Measurements from ENCODE around the gene RELL1.

Gene RELL1, protein sequence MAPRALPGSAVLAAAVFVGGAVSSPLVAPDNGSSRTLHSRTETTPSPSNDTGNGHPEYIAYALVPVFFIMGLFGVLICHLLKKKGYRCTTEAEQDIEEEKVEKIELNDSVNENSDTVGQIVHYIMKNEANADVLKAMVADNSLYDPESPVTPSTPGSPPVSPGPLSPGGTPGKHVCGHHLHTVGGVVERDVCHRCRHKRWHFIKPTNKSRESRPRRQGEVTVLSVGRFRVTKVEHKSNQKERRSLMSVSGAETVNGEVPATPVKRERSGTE

DNA sequence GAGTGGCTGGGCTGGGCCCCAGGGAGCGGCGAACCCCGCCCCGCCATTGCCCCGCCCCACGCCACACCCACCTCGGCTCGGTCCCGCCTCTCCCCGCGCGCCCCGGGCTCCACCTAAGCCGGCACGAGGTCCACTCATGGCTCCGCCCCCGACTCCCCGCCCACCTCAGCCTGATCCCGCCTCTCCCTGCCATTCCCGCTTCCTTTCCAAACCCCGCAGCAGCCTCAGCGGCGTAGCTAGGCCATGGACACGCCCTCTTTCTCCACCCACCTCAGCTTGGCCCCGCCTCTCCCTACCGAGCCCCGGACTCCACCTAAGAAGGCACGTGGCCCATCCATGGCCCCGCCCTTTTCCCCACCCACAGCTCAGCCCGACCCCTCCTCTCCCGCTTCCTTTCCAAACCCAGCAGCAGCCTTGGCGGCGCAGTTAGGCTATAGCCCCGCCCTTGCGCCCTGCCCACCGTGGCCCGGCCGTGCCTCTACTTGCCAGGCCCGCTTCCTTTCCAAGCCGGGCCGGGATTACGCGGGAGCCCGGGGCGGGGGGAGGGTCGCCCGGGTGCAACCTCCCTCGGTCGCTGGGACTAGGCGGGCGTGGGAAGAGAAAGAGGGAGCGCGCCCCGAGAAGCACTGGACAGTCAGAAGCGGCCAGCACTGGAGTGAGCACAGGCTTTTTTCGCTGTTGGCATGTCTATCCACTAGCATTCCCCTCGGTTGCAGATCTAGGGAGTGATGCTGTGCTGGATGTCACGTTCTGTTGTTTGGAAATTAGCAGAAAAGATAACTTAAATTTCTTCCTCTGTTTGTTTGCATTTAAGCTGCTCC, at the start of gene RELL1:
RELL1 (minus strand) TSS at position 4 of the 821 bp plus-strand sequence. CDS start 89 bp downstream, outside the sequence.
- DNase-seq (ENCODE audit: low read depth in 3 of 3), result peak; percentile 98 to 100 (median 99)

DNA sequence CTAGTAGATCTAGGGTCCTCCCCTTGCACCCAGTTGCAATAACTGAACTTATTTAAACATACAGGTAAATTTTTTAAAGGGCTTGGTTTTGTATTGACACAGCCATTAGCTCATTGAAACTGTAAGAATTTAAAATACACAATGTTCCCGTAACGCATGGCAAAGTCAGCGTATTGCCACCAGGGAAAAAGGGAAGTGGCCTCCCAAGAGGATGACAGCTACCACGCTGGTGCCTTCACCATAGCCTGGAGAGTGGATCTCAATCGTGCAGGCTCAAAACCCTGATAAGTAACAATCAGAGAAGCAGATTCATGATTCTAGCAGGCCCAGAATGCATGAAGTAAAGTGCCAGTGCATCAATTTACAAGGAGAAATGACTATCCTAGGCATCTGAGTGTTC, 49.4 kb upstream of the RELL1 start:
- no peak for DNase-seq (ENCODE audit: low read depth in 3 of 3)

DNA sequence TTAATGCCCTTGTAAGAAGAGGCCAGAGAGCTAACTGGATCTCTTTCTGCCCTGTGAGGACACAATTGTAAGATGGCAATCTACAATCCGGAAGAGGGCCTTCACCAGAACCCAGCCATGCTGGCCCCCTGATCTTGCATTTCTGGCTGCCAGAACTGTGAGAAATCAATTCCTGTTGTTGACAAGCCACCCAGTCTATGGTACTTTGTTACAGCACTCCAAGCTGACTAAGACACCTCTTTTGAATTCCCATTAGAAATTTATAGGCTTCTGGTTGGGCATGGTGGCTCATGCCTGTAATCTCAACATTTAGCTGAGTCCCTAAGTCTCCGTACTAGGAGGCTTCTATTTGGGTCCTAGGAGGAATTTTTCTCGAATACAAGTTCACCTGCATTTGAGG, 48.8 kb upstream of the RELL1 start:
- no peak for DNase-seq (ENCODE audit: low read depth in 3 of 3)

DNA sequence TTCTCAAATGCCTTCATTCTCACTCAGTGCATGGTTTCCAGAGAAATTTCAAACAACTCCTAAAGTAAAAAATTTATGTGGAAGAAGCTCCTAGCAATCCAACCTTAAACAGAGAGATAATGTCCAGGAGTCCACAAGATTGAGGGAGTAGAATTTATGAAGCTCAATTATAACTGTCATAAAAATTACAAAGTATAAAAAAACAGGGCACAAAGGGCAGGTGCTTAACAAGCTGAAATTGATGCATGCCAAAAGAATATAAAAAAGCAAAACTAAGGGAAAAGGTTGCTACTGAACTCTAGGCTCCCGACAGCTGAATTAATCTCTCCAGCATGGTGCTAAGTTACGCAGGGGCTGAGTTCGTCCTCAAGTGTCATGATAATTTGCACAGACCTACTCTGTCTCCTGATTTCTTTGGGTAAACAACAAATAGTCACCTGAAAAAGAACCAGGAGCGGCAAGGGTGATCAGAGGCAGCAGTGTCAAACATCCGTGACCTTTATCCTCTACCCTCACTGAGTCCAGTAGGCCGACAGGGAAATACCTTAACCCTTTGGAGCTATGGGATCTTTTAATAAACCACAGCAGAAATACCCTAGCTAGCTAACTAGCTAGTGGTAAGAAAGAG, 47.2 kb upstream of the RELL1 start:
- DNase-seq (ENCODE audit: low read depth in 3 of 3), result no peak

DNA sequence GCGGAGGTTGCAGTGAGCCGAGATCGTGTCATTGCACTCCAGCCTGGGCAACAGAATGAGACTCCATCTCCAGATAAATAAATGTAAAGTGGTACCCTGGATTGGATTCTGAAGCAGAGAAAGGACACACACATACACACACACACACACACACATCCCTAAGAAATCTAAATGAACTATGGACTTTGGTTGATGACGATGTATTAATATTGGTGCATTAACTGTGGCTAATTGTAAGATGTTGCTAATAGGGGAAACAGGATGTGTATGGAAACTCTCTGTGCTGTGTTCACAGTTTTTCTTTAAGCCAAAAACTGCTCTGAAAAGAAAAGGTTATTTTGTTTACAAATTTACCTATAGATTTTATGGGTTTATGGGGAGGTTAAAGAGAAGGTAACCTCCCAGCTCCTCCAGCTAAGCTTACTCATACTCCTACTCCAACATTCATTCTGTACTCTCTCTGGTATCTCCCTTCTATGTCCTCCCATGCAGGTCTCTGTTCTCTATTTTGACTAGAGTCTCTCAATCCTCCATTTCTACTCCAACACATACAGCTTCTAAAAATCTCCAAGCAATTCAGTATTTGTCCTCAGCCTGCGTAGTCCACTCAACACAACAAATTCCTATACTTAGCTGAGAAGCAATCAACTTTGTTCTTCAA, 46.5 kb upstream of the RELL1 start:
- no peak for DNase-seq (ENCODE audit: low read depth in 3 of 3)

DNA sequence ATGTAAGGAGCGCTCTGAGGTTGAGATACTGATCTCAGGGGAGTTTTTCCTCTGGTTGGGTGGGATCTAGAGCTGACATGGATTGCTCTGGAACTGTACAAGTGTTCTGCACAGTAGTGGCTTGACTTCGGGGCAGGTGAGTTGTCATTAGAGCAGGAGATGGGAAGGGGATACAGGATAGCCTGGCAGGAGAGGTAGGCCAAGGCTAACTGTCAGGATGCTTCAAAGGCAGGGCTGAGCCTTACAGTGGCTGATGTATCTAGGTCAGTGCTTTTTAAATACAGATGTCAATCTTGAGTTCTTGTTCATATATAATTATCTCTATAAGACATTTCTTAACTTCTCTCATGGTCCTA, 43.5 kb upstream of the RELL1 start:
- DNase-seq (ENCODE audit: low read depth in 3 of 3), result no peak

DNA sequence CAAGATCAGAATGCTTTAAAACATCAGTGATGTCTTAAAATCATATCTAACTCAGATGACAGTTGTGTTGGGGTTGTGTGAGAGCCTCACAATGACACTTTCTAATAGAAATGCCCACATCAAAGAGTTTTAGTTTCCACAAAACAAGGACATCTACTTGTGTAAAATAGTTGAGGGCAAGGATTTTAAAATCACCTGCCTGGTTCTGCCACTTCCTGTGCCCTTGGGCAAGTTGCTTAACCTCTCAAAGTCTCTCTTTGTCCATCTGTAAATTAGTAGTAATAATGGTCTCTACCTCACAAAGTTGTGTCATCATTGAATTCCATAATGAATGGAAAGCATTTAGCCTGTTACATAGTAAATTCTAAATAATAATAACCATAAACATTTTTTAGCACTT, 41.9 kb upstream of the RELL1 start:
- DNase-seq (ENCODE audit: low read depth in 3 of 3), result no peak

DNA sequence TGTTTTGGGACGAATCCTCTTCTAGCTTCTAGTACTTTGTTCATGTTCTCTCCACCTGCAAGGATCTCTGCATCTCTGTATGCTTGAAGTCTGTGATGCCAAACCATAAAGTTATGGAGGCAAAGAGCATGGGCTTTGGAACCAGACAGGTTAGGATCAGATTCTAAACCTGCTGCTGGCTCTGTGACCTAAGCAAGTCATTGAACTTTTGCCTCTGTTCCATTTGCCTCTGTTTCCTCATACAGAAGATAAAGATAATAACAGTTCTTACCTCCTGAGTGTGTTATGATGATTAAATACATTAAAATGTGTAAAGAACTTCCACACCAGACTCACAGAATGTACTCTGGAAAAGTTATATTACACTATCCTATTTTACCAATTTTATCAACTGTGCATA, 41.5 kb upstream of the RELL1 start:
- DNase-seq (ENCODE audit: low read depth in 3 of 3), result no peak

DNA sequence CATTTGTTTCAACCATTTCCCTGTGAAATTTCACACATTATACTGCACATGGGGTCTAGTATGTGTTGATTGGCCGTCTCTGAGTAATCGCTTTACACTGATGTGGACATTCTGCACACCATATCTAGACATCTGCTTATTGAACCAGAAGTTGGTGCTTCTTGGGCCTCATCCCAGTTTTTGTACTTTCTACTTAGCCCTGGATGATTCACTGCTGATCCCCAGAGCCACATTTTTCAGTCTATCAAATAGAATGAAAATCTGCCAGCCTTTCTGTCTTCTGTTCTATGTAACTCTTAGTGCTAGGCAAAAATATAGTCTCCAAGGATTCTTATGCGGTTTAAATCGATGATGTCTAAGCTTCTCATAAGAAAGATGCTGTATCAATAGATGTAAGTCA, 40.5 kb upstream of the RELL1 start:
- no peak for DNase-seq (ENCODE audit: low read depth in 3 of 3)

DNA sequence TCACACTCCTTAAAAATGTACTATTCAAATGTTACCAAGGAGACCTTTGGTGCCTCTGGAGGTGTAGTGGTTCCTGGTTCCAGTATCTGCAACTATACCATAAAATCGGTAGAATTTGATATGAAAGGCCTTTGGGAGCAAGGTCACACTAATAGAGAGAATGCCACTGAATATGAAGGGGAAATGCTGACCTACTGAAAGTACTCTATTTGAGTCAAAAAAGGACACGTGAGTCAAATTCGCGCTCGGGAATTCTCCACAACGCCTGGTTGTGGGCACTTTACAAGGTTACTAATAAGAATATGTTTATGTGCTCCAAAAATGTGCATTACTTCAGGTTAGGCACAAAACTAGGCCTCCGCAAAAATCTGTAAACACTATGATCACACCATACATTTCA, 39.5 kb upstream of the RELL1 start:
- no peak for DNase-seq (ENCODE audit: low read depth in 3 of 3)

DNA sequence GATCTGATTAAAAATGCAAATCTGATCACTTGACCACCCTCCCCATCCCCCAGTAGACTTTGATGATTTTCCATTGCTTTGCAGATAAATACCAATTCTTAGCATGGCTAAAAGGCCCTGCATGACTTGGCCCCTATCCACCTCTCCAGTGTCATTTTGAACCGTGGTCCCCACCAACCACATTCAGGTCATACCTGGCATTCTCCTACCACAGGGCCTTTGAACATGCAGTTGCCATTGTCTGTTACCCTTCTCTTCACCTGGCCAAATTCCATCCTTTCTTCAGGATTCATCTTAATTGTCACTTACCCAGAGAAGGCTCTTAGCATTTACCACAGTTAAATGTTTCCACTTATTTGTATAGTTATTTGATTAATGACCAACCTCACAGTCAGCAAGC, 36.9 kb upstream of the RELL1 start:
- no peak for DNase-seq (ENCODE audit: low read depth in 3 of 3)

DNA sequence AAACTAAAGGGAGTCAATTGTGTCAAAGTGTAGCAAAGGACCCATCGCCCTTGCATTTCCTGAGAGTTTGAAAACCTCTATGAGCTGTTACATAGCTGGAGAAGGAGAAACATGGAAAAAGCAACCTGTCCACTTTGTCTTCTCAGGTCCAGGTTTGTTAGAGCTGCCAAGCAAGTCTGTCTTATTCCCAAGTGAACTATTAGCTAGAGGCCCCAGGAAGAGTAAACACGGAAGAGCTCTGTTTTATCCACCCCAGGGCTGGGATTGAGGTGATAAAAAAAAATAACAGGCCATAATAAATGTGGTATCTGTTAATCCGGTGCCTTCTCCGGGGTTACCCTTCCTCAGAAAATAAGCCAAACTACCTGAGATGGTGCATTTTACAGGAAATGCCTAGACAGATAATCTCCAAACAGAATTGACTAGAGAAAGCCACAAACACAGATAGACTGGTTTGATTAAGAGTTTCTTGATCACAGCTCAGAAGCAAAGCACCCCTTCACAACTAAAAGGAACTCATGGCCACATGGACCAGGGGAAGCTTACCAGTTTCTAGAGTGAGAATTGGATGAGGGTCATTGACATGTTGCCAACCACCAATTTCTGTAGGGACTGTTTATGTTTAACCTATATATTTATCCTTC, 35.9 kb upstream of the RELL1 start:
- no peak for DNase-seq (ENCODE audit: low read depth in 3 of 3)

DNA sequence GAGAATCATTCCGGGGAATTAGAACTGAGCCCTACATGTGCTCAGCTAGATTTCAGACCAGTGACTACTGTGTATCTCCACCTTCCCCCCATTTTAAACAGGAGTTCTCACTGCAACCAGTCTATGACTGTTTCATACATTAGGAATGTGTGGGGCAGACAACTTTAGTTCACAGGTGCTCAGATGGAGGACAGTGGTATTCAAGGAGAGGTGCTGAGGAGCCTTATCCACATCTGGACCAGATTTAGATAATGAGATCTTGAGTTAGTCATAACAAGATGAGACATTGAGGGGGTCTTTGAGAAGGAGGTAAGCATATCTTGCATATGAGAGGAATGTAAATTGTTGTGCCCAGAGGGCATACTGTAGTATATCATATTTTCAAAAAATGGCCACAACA, 32.8 kb upstream of the RELL1 start:
- no peak for DNase-seq (ENCODE audit: low read depth in 3 of 3)

DNA sequence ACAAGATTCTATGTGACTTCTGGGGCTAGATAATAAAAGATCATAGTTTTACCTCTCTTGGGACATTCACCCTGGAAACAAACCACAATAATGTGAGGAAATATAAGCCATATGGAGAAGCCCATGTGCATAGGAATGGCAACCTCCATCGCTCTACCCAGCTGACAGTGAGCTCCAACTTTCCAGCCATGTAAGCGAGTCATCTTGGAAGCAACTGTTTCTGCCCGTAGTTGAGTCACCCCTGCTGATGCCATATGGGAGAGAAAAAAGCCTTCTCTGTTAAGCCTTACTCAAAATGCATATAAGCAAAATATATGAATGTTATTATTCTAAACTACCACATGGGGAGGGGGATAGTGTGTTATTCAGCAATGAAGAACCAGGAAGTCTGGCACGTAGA, 31.4 kb upstream of the RELL1 start:
- DNase-seq (ENCODE audit: low read depth in 3 of 3), result no peak

DNA sequence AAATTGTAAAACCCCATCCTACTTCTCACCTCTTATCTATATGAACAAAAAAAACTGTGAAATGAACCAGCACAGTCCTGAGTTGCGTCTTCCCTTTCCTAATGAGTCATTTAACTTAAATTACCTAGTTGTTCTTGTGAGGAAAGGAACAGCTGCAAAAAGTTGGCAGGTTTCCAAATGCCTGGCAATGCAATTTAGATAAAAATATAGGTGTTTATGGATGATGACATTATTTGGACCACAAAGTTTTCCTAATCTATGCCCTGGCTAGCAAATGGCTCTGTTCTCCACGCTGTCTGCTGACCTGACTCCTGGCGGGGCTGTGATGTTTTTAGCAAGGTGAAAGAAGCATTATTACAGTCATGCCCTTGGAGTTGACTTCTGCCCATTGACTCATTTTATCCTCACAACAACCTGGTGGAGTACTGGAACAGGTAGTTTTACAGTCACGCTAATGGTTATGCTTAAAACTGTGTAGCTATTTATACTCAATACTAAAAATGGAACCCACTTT, 29.8 kb upstream of the RELL1 start:
- DNase-seq (ENCODE audit: low read depth in 3 of 3), result no peak

DNA sequence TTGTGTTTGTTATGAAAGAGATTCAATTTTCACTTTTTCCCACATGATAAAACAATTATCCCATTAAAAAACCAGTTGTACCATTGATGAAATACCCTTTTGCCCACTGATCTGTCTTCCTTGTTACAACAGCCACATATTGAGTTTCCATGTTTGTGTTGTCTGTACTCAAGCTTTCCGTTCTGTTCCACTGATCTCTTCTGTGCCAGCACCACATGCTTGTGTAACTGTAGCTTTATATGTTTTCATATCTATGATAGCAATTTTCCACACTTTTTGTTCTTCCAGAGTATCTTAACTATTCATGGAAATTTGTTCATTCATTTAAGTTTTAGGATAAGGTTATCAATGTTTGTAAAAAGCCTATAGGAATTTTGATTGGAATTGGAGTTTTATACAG, 24.3 kb upstream of the RELL1 start:
- DNase-seq (ENCODE audit: low read depth in 3 of 3), result no peak

DNA sequence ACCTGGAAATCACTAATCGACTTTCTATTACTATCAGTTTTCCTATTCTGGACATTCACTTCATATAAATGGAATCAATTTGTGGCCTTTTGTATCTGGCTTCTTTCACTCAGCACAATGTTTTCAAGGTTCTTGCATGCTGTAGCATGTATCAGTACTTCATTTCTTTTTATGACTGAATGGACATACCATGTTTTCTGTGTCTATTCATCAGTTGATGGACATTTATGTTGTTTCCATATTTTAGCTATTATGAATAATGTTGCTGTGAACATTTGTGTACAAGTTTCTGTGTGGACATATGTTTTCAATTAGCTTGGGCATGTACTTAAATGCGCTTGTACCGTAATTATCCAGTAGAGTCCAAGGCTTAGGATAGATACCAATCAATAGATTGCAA, 19.9 kb upstream of the RELL1 start:
- DNase-seq (ENCODE audit: low read depth in 3 of 3), result no peak

DNA sequence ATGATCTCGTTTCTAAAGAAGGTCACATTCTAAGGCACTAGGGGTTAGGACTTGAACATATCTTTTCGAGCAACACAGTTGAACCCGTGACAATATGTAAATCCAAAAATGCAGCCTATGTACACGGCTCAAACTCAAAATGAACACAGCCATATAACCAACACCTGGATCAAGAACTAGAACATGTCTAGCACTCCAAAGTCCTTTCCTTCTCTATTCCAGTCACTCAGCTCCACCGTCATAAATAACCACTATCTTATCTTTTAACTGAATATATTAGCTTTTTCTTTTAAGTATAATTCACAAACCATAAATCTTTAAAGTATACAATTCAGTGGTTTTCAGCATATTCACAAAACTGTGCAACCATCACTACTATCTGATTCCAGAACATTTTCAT, 19.4 kb upstream of the RELL1 start:
- no peak for DNase-seq (ENCODE audit: low read depth in 3 of 3)

DNA sequence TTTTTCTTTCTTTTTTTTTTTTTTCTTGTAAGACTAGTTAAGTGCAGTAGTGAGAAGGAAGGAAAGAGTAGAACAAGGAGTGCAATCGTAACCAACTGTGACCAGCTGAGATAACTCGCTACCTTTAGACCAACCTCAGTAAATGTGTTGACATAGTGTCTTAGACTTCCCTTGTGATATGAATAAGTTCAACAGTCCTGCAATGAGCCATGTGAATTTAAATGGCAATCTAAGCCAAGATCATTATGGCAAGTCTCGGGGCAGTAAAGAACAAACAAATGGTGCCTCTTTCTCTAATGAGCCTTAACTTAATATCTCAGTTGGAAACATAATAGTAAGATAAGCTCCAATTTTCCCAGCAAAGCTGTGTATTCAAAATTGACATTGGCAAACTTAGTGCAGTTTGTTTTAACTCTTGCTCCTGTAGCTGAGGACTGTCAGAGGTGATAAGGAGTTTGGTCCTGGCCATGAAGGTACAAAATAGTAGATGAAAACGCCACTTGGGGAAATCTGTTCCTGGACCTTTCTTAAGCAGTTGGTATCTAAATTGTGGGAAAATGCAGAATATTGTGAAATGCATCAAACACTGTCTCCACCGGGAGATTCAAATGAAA, 13.8 kb upstream of the RELL1 start:
- DNase-seq (ENCODE audit: low read depth in 3 of 3), result no peak

DNA sequence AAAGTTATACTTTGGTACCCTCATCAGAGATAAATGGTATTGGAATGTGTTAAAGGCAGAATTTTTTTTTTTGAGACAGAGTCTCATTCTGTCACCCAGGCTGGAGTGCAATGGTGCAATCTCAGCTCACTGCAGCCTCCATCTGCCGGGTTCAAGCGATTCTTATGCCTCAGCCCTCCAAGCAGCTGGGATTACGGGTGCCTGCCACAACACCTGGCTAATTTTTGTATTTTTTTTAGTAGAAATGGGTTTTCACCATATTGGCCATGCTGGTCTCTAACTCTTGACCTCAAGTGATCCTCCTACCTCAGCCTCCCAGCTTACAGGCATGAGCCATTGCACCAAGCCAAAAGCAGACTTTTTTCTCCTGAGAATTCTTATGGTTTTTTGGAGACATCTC, 11.4 kb upstream of the RELL1 start:
- DNase-seq (ENCODE audit: low read depth in 3 of 3), result no peak

DNA sequence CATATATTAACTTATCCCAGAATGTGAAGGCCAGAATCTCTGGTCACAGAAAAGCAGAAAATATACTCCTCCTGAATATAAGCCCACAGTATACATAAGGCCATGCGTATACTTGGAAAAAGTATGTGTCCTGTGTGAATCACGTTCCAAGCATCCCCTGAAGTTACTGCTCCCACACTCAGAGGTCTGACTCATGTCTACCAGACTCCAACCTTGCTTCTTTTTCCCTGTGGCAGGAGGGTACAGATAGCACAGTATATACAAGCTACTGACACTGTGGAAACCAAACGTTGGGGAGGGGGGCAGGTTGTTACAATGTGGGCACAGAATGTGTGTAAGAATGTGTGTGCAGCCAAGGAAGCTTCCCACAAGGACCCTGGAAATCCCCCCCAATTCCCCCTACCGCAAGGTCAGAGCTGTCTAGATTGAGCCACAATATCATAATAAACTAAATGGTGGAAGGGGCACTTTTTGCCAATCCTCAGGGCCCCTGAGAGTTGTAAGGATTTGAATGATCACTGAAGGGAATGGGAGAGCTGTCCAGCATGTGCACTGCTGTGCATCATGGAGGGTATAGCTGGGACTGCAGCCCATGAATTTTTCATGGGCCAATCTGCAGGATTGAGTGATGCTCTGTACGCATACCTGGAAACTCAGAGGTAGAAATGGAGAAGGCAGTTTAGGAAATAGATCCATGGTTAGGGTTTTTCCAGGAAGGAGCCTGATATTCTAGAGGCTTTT, 7.4 kb upstream of the RELL1 start:
- no peak for DNase-seq (ENCODE audit: low read depth in 3 of 3)
